Loucy (cell line): ENCODE results near the gene POC1A.

Experiments
- H2AFZ ChIP-seq: fragments of 200-600 bp; sonication (generic); 2 replicates; pipeline ENCODE4 v1.6.0; 2016; ENCODE audit warnings: antibody characterized with exemption, mild to moderate bottlenecking, low read length, moderate library complexity
- H3F3A ChIP-seq: fragments of 200-600 bp; 2 replicates; pipeline ENCODE4 v1.6.0; 2016; ENCODE audit warnings: antibody characterized with exemption, low read depth, mild to moderate bottlenecking
- H3K27me3 ChIP-seq: fragments of 200-600 bp; sonication (generic); 2 replicates; pipeline ENCODE4 v1.6.1; 2014; ENCODE audit warnings: low read length, mild to moderate bottlenecking; ENCODE audit not compliant: insufficient read depth, poor library complexity, severe bottlenecking
- H3K36me3 ChIP-seq: fragments of 200-600 bp; sonication (generic); 2 replicates; pipeline ENCODE4 v1.6.1; 2016; ENCODE audit warnings: low read length; ENCODE audit not compliant: insufficient read depth
- H3K4me1 ChIP-seq: fragments of 200-600 bp; sonication (generic); 2 replicates; pipeline ENCODE4 v1.5.1; 2014; ENCODE audit warnings: low read length, mild to moderate bottlenecking; ENCODE audit not compliant: insufficient read depth, poor library complexity, severe bottlenecking
- H3K4me2 ChIP-seq: fragments of 200-600 bp; sonication (generic); 2 replicates; pipeline ENCODE4 v1.6.0; 2014; ENCODE audit warnings: antibody characterized with exemption, low read length, low read depth, mild to moderate bottlenecking; ENCODE audit not compliant: poor library complexity, severe bottlenecking
- H3K4me3 ChIP-seq: fragments of 200-600 bp; sonication (generic); 2 replicates; pipeline ENCODE4 v1.5.1; 2014; ENCODE audit warnings: low read length, mild to moderate bottlenecking, mixed read lengths; ENCODE audit not compliant: poor library complexity, severe bottlenecking
- H3K79me2 ChIP-seq: fragments of 200-600 bp; sonication (generic); 2 replicates; pipeline ENCODE4 v1.6.1; 2014; ENCODE audit warnings: low read length; ENCODE audit not compliant: insufficient read depth
- H3K9ac ChIP-seq: fragments of 200-600 bp; sonication (generic); 2 replicates; pipeline ENCODE4 v1.6.0; 2014; ENCODE audit warnings: mild to moderate bottlenecking, low read depth, low read length, moderate library complexity; ENCODE audit not compliant: poor library complexity, severe bottlenecking
- H3K9me2 ChIP-seq: fragments of 200-600 bp; sonication (generic); replicated peaks from 2 replicates; pipeline ENCODE4 v1.6.1; 2016; ENCODE audit warnings: low read depth, low read length, mixed read lengths
- H3K9me3 ChIP-seq: fragments of 200-600 bp; sonication (generic); 2 replicates; pipeline ENCODE4 v1.6.1; 2014; ENCODE audit warnings: mild to moderate bottlenecking, antibody characterized with exemption, low read length, low read depth; ENCODE audit not compliant: insufficient read depth
- H4K20me1 ChIP-seq: fragments of 200-600 bp; sonication (generic); 2 replicates; pipeline ENCODE4 v1.6.0; 2014; ENCODE audit warnings: antibody characterized with exemption, low read length, mild to moderate bottlenecking; ENCODE audit not compliant: insufficient read depth, poor library complexity, severe bottlenecking
- CTCF ChIP-seq: fragments of 200-600 bp; sonication (generic); conservative IDR thresholded peaks from 2 replicates; pipeline ENCODE4 v1.5.1; 2014; ENCODE audit warnings: mild to moderate bottlenecking, antibody characterized with exemption, low read length
- EZH2phosphoT487 ChIP-seq: fragments of 200-600 bp; IDR thresholded peaks from 2 replicates; pipeline ENCODE4 v1.6.1; 2018; ENCODE audit warnings: antibody characterized with exemption, mild to moderate bottlenecking, moderate library complexity, borderline replicate concordance

Gene POC1A

GRCh38 chr3:52094571-52095485 lies 59.4 kb downstream of the POC1A start:
- H3K4me3 ChIP-seq: no peak overlapping the region
- no peaks in the 10 kb centered on the region for H3F3A ChIP-seq
- TF ChIP-seq CTCF (no peak), EZH2phosphoT487 (no peak)
- no peaks in the 10 kb centered on the region for H4K20me1 ChIP-seq
- no peaks in the 10 kb centered on the region for H3K4me1 ChIP-seq
- H3K4me2 ChIP-seq: no peak overlapping the region
- no peak overlapping the region for H3K9ac ChIP-seq
- H3K9me2 ChIP-seq: no peaks in the 10 kb centered on the region
- H3K9me3 ChIP-seq: no peaks in the 10 kb centered on the region
- H3K36me3 ChIP-seq: peaks cover 85% of the 10 kb centered on the region; the same call in 1 of the 2 replicates
- no peaks in the 10 kb centered on the region for H3K27me3 ChIP-seq
- no peaks in the 10 kb centered on the region for H3K79me2 ChIP-seq
- H2AFZ ChIP-seq: no peak overlapping the region

- Histone ChIP-seq H2AFZ (no peak overlapping the region), H3K4me1 (peaks cover 4% of the 10 kb centered on the region), H3K79me2 (no peaks in the 10 kb centered on the region), H3F3A (no peaks in the 10 kb centered on the region), H3K9me2 (no peaks in the 10 kb centered on the region), H3K4me2 (no peak overlapping the region), H3K4me3 (no peak overlapping the region), H3K36me3 (peaks cover 82% of the 10 kb centered on the region; the same call in 1 of the 2 replicates), H3K9me3 (no peaks in the 10 kb centered on the region), H4K20me1 (no peaks in the 10 kb centered on the region), H3K27me3 (no peaks in the 10 kb centered on the region), H3K9ac (no peak overlapping the region)
- TF ChIP-seq EZH2phosphoT487: no peak
- TF ChIP-seq CTCF: no peak
These were observed 60.3 kb downstream of the POC1A start for GRCh38 chr3:52093756-52094545.

GRCh38 chr3:52092891-52093290 lies 61.3 kb downstream of the POC1A start:
- H3K4me1 ChIP-seq: peaks cover 14% of the 10 kb centered on the region
- TF ChIP-seq CTCF: no peak
- no peak for TF ChIP-seq EZH2phosphoT487
- H3K9me3 ChIP-seq: no peaks in the 10 kb centered on the region
- H3K9me2 ChIP-seq: no peaks in the 10 kb centered on the region
- no peak overlapping the region for H3K4me2 ChIP-seq
- H3K4me3 ChIP-seq: no peak overlapping the region
- H2AFZ ChIP-seq: no peak overlapping the region
- H3K27me3 ChIP-seq: no peaks in the 10 kb centered on the region
- H3K36me3 ChIP-seq: peaks cover 76% of the 10 kb centered on the region; the same call in 1 of the 2 replicates
- H4K20me1 ChIP-seq: no peaks in the 10 kb centered on the region
- H3K9ac ChIP-seq: no peak overlapping the region
- no peaks in the 10 kb centered on the region for H3F3A ChIP-seq
- no peaks in the 10 kb centered on the region for H3K79me2 ChIP-seq
